Measurements from ENCODE around the gene TFPI.

GRCh38 chr2:187550857-187551256 is 3.4 kb downstream of the TFPI start:
- TF ChIP-seq, protein P1, sequence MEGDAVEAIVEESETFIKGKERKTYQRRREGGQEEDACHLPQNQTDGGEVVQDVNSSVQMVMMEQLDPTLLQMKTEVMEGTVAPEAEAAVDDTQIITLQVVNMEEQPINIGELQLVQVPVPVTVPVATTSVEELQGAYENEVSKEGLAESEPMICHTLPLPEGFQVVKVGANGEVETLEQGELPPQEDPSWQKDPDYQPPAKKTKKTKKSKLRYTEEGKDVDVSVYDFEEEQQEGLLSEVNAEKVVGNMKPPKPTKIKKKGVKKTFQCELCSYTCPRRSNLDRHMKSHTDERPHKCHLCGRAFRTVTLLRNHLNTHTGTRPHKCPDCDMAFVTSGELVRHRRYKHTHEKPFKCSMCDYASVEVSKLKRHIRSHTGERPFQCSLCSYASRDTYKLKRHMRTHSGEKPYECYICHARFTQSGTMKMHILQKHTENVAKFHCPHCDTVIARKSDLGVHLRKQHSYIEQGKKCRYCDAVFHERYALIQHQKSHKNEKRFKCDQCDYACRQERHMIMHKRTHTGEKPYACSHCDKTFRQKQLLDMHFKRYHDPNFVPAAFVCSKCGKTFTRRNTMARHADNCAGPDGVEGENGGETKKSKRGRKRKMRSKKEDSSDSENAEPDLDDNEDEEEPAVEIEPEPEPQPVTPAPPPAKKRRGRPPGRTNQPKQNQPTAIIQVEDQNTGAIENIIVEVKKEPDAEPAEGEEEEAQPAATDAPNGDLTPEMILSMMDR (IDR thresholded peaks at IDR 0.05): no peak
- no peak for TF ChIP-seq POLR2A (IDR thresholded peaks at IDR 0.05)

Data from heart left ventricle (tissue), 13 donors.